ENCODE data around the gene LZTS2.

DNA sequence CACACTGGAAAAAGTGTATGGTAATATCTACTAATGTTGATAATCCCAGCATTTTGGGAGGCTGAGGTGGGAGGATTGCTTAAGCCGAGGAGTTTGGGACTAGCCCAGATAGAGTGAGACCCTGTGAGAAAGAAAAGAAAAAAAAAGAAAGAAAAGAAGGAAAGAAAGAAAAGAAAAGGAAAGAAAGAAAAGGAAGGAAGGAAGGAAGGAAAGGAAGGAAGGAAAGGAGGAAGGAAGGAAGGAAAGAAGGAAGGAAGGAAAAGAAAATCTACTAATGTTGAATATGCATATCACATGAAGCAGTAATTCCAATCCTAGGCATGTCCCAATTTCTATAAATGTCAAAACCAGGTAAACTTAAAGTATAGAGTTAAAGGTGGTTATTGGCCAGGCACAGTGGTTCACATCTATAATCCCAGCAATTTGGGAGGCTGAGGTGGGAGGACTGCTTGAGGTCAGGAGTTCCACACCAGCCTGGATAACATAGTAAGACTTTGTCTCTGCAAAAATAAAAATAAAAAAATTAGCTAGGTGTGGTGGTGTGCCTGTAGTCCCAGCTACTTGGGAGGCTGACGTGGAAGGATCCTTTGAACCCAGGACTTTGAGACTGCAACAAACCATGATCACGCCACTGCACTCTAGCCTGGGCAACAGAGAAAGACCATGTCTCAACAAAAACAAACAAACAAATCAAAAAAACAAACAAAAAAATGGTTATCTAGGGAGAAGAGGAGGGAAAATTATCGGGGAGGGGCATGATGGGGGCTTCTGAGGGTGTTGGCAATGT, 57.0 kb downstream of the LZTS2 start:
- TF ChIP-seq CEBPB (IDR thresholded peaks at IDR 0.05) = no peak
- TF ChIP-seq, protein P1, sequence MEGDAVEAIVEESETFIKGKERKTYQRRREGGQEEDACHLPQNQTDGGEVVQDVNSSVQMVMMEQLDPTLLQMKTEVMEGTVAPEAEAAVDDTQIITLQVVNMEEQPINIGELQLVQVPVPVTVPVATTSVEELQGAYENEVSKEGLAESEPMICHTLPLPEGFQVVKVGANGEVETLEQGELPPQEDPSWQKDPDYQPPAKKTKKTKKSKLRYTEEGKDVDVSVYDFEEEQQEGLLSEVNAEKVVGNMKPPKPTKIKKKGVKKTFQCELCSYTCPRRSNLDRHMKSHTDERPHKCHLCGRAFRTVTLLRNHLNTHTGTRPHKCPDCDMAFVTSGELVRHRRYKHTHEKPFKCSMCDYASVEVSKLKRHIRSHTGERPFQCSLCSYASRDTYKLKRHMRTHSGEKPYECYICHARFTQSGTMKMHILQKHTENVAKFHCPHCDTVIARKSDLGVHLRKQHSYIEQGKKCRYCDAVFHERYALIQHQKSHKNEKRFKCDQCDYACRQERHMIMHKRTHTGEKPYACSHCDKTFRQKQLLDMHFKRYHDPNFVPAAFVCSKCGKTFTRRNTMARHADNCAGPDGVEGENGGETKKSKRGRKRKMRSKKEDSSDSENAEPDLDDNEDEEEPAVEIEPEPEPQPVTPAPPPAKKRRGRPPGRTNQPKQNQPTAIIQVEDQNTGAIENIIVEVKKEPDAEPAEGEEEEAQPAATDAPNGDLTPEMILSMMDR (IDR thresholded peaks at IDR 0.05) = no peak
- no peak for TF ChIP-seq POLR2A (IDR thresholded peaks at IDR 0.05; ENCODE audit: low read length)
- no peak for TF ChIP-seq NR3C1 (IDR thresholded peaks at IDR 0.05)

Data from A549 (cell line).